ENCODE measurements around the gene GRXCR2. TPM values are rescaled to one million over a fixed set of nuclear protein-coding genes. Genes with fewer than 3 reads are reported as not detected.

The GRXCR2 gene
- total RNA-seq, 1 donor from 2014 or later: not detected

- Mint-ChIP-seq H3K4me1 (ENCODE audit: unreplicated experiment) (no peaks in the 10 kb centered on the region), H3K27ac (ENCODE audit: unreplicated experiment) (no peak overlapping the region), H3K27me3 (ENCODE audit: unreplicated experiment) (peaks cover 3% of the 10 kb centered on the region), H3K9me3 (ENCODE audit: unreplicated experiment) (no peaks in the 10 kb centered on the region), H3K4me3 (ENCODE audit: unreplicated experiment) (no peak overlapping the region), H3K36me3 (ENCODE audit: unreplicated experiment) (no peaks in the 10 kb centered on the region)
- DNase-seq (ENCODE audit: extremely low spot score, unreplicated experiment): no peak
- TF ChIP-seq CTCF (IDR thresholded peaks at IDR 0.05): no peak
These were observed 39.2 kb upstream of the GRXCR2 start for GRCh38 chr5:145912019-145912418.

GRCh38 chr5:145911164-145911563 is 38.4 kb upstream of the GRXCR2 start:
- no peak for DNase-seq (ENCODE audit: extremely low spot score, unreplicated experiment)
- Mint-ChIP-seq H3K27me3 (ENCODE audit: unreplicated experiment) (peaks cover 3% of the 10 kb centered on the region), H3K4me3 (ENCODE audit: unreplicated experiment) (no peak overlapping the region), H3K27ac (ENCODE audit: unreplicated experiment) (no peak overlapping the region), H3K4me1 (ENCODE audit: unreplicated experiment) (no peaks in the 10 kb centered on the region), H3K9me3 (ENCODE audit: unreplicated experiment) (no peaks in the 10 kb centered on the region), H3K36me3 (ENCODE audit: unreplicated experiment) (no peaks in the 10 kb centered on the region)
- TF ChIP-seq CTCF (IDR thresholded peaks at IDR 0.05): no peak

GRCh38 chr5:145908206-145908960 is 35.6 kb upstream of the GRXCR2 start:
- peak; percentile 39 for TF ChIP-seq CTCF (IDR thresholded peaks at IDR 0.05)
- DNase-seq (ENCODE audit: extremely low spot score, unreplicated experiment): no peak
- Mint-ChIP-seq H3K4me3 (ENCODE audit: unreplicated experiment) (no peak overlapping the region), H3K9me3 (ENCODE audit: unreplicated experiment) (no peaks in the 10 kb centered on the region), H3K36me3 (ENCODE audit: unreplicated experiment) (no peaks in the 10 kb centered on the region), H3K27ac (ENCODE audit: unreplicated experiment) (no peak overlapping the region), H3K4me1 (ENCODE audit: unreplicated experiment) (no peaks in the 10 kb centered on the region), H3K27me3 (ENCODE audit: unreplicated experiment) (peaks cover 3% of the 10 kb centered on the region)

- no peaks in the 10 kb centered on the region for H3K4me1 Mint-ChIP-seq (ENCODE audit: unreplicated experiment)
- no peak for TF ChIP-seq CTCF (IDR thresholded peaks at IDR 0.05)
- no peaks in the 10 kb centered on the region for H3K36me3 Mint-ChIP-seq (ENCODE audit: unreplicated experiment)
- no peak overlapping the region for H3K27ac Mint-ChIP-seq (ENCODE audit: unreplicated experiment)
- no peak for DNase-seq (ENCODE audit: extremely low spot score, unreplicated experiment)
- no peaks in the 10 kb centered on the region for H3K9me3 Mint-ChIP-seq (ENCODE audit: unreplicated experiment)
- H3K27me3 Mint-ChIP-seq (ENCODE audit: unreplicated experiment): peaks cover 3% of the 10 kb centered on the region
- no peak overlapping the region for H3K4me3 Mint-ChIP-seq (ENCODE audit: unreplicated experiment)
These were observed 33.6 kb upstream of the GRXCR2 start for GRCh38 chr5:145906401-145906800.

GRCh38 chr5:145904743-145905142 is 31.9 kb upstream of the GRXCR2 start:
- peaks cover 3% of the 10 kb centered on the region for H3K27me3 Mint-ChIP-seq (ENCODE audit: unreplicated experiment)
- H3K4me1 Mint-ChIP-seq (ENCODE audit: unreplicated experiment): no peaks in the 10 kb centered on the region
- H3K27ac Mint-ChIP-seq (ENCODE audit: unreplicated experiment): no peak overlapping the region
- H3K4me3 Mint-ChIP-seq (ENCODE audit: unreplicated experiment): no peak overlapping the region
- DNase-seq (ENCODE audit: extremely low spot score, unreplicated experiment): no peak
- H3K36me3 Mint-ChIP-seq (ENCODE audit: unreplicated experiment): no peaks in the 10 kb centered on the region
- H3K9me3 Mint-ChIP-seq (ENCODE audit: unreplicated experiment): peaks cover under 1% of the 10 kb centered on the region
- no peak for TF ChIP-seq CTCF (IDR thresholded peaks at IDR 0.05)
